SK-N-SH treated with all-trans-retinoic acid at 6 μM for 48 hours (cell line): ENCODE results near the gene SOWAHC.

Experiments used
- ESRRG ChIP-seq: fragments of 250-450 bp; sonication (Bioruptor Pico); IDR thresholded peaks from 2 replicates; pipeline ENCODE4 v1.6.1; 2021; ENCODE audit warnings: mild to moderate bottlenecking
- SNAI2 ChIP-seq: fragments of 250-450 bp; sonication (Bioruptor Pico); IDR thresholded peaks from 2 replicates; pipeline ENCODE4 v1.5.0; 2020; ENCODE audit warnings: mild to moderate bottlenecking, moderate library complexity
- ZC3H10 ChIP-seq: fragments of 250-450 bp; sonication (Bioruptor Pico); IDR thresholded peaks from 2 replicates; pipeline ENCODE4 v1.5.1; 2021; ENCODE audit warnings: mild to moderate bottlenecking, moderate library complexity
- ZFP30 ChIP-seq: fragments of 450-650 bp; formaldehyde crosslinking; IDR thresholded peaks from 2 replicates; pipeline ENCODE4 v1.5.0; 2022; ENCODE audit warnings: mild to moderate bottlenecking, moderate library complexity
- ZNF8 ChIP-seq: fragments of 450-650 bp; formaldehyde crosslinking; IDR thresholded peaks from 2 replicates; pipeline ENCODE4 v1.5.0; 2020; ENCODE audit warnings: mild to moderate bottlenecking, moderate library complexity
- TF ChIP-seq, protein P1 (sequence below): fragments of 250-450 bp; sonication (Bioruptor Pico); IDR thresholded peaks from 2 replicates; pipeline ENCODE4 v1.8.0; 2020; ENCODE audit warnings: mild to moderate bottlenecking, moderate library complexity, borderline replicate concordance
- TF ChIP-seq, protein P2 (sequence below): fragments of 250-450 bp; sonication (Bioruptor Pico); IDR thresholded peaks from 2 replicates; pipeline ENCODE4 v1.5.1; 2020; ENCODE audit warnings: low read depth, mild to moderate bottlenecking, moderate library complexity

DNA sequence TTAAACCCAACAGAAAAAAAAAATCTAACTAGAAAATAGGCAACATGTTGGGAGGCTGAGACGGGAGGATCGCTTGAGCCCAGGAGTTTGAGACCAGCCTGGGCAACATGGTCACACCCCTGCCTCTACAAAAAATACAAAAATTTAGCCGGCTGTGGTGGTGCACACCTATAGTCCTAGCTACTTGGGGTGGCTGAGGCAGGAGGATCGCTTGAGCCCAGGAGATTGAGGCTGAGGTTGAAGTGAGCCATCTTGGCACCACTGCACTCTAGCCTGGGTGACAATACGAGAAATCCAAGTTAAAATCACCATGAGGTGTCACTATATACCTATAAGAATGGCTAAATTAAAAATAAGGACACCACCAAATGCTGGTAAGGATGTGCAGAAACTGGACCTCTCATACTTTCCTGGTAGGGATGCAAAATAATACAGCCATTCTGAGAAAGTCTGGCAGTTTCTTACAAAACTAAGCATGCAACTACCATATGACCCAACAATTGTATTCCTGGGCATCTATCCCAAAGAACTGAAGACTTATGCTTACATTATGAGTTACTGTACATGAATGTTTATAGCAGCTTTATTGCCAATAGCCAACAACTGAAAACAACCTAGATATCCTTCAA, 2.6 kb upstream of the SOWAHC start:
- TF ChIP-seq ZC3H10 = no peak
- TF ChIP-seq ZNF8 = no peak
- TF ChIP-seq, protein P1, sequence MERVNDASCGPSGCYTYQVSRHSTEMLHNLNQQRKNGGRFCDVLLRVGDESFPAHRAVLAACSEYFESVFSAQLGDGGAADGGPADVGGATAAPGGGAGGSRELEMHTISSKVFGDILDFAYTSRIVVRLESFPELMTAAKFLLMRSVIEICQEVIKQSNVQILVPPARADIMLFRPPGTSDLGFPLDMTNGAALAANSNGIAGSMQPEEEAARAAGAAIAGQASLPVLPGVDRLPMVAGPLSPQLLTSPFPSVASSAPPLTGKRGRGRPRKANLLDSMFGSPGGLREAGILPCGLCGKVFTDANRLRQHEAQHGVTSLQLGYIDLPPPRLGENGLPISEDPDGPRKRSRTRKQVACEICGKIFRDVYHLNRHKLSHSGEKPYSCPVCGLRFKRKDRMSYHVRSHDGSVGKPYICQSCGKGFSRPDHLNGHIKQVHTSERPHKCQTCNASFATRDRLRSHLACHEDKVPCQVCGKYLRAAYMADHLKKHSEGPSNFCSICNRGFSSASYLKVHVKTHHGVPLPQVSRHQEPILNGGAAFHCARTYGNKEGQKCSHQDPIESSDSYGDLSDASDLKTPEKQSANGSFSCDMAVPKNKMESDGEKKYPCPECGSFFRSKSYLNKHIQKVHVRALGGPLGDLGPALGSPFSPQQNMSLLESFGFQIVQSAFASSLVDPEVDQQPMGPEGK = no peak
- TF ChIP-seq ZFP30 (CRISPR knock-in tag) = no peak
- no peak for TF ChIP-seq ESRRG
- no peak for TF ChIP-seq SNAI2 (CRISPR knock-in tag)
- TF ChIP-seq, protein P2, sequence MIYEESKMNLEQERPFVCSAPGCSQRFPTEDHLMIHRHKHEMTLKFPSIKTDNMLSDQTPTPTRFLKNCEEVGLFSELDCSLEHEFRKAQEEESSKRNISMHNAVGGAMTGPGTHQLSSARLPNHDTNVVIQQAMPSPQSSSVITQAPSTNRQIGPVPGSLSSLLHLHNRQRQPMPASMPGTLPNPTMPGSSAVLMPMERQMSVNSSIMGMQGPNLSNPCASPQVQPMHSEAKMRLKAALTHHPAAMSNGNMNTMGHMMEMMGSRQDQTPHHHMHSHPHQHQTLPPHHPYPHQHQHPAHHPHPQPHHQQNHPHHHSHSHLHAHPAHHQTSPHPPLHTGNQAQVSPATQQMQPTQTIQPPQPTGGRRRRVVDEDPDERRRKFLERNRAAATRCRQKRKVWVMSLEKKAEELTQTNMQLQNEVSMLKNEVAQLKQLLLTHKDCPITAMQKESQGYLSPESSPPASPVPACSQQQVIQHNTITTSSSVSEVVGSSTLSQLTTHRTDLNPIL (CRISPR knock-in tag) = no peak
